Measurements from ENCODE around the gene GPX4. TPM values are rescaled to one million over a fixed set of nuclear protein-coding genes. Genes with fewer than 3 reads are reported as not detected.

The GPX4 gene
- total and polyA plus RNA-seq, 2 of the 13 experiments (the other 11 are each of a cell fraction or from before 2014, with no cell fraction given), result 535 to 613 TPM

GRCh38 chr19:1103708-1104310 is at the start of gene GPX4 (continued):
- no peak for TF ChIP-seq ZHX2 (IDR thresholded peaks at IDR 0.05; ENCODE audit: low read depth)
- TF ChIP-seq ZHX2 (CRISPR knock-in tag; IDR thresholded peaks at IDR 0.05; ENCODE audit: borderline replicate concordance), result no peak
- TF ChIP-seq KAT8 (CRISPR knock-in tag; IDR thresholded peaks at IDR 0.05), result peak; percentile 52; the same call in 1 of the 2 replicates
- no peak for TF ChIP-seq ZNF296 (CRISPR knock-in tag; conservative IDR thresholded peaks at IDR 0.05)
- TF ChIP-seq SIX1 (CRISPR knock-in tag; IDR thresholded peaks at IDR 0.05; ENCODE audit: borderline replicate concordance), result no peak
- TF ChIP-seq NCOA1 (CRISPR knock-in tag; IDR thresholded peaks at IDR 0.05), result no peak
- no peak for TF ChIP-seq FOXP1 (IDR thresholded peaks at IDR 0.05)
- no peak for TF ChIP-seq FOXP1 (CRISPR knock-in tag; IDR thresholded peaks at IDR 0.05)
- TF ChIP-seq ZNF101 (CRISPR knock-in tag; IDR thresholded peaks at IDR 0.05; ENCODE audit: borderline replicate concordance, low read depth), result no peak
- peak; percentile 70 for TF ChIP-seq SALL1 (CRISPR knock-in tag; IDR thresholded peaks at IDR 0.05)
- TF ChIP-seq RXRA (CRISPR knock-in tag; IDR thresholded peaks at IDR 0.05), result no peak
- no peak for TF ChIP-seq ZNF280D (CRISPR knock-in tag; IDR thresholded peaks at IDR 0.05)
- peak; percentile 63; the same call in 1 of the 2 replicates for TF ChIP-seq IRX3 (CRISPR knock-in tag; IDR thresholded peaks at IDR 0.05; ENCODE audit: borderline replicate concordance, low read depth)
- TF ChIP-seq ZFP36L2 (CRISPR knock-in tag; IDR thresholded peaks at IDR 0.05), result no peak
- 0 out of 2 replicates have a peak, but pooled peaks have one; percentile 14 for TF ChIP-seq FOXO1 (CRISPR knock-in tag; IDR thresholded peaks at IDR 0.05)
- TF ChIP-seq IRF1 (CRISPR knock-in tag; IDR thresholded peaks at IDR 0.05; ENCODE audit: low read depth), result no peak
- TF ChIP-seq ZNF75D (CRISPR knock-in tag; IDR thresholded peaks at IDR 0.05; ENCODE audit: borderline replicate concordance), result no peak
- TF ChIP-seq YY1 (IDR thresholded peaks at IDR 0.05; ENCODE audit: insufficient read depth, insufficient replicate concordance, low read depth, low read length), result peak; percentile 61
- peak; percentile 65; the same call in 1 of the 2 replicates for TF ChIP-seq E2F5 (CRISPR knock-in tag; conservative IDR thresholded peaks at IDR 0.05)
